OCI-LY3 (cell line): ENCODE results near the gene LSS.

ENCODE experiments used
- H2AFZ ChIP-seq: fragments of 200-600, 300-600 bp; shearing (Covaris generic); 2 replicates; pipeline ENCODE4 v1.6.0; 2014; ENCODE audit warnings: antibody characterized with exemption, low read depth, low read length
- H3K27ac ChIP-seq: fragments of 200-600, 300-600 bp; sonication (generic); 2 replicates; pipeline ENCODE4 v1.5.1; 2014; ENCODE audit warnings: mild to moderate bottlenecking, low read length, moderate library complexity, mixed read lengths
- H3K27me3 ChIP-seq: fragments of 200-600, 300-600 bp; sonication (generic); 2 replicates; pipeline ENCODE4 v1.6.1; 2014; ENCODE audit warnings: low read depth, low read length, mixed read lengths
- H3K36me3 ChIP-seq: fragments of 200-600, 300-600 bp; sonication (generic); replicated peaks from 2 replicates; pipeline ENCODE3; 2014; ENCODE audit warnings: low read depth, low read length, mixed read lengths
- H3K4me1 ChIP-seq: fragments of 300-600, 200-600 bp; sonication (generic); 2 replicates; pipeline ENCODE4 v1.6.1; 2014; ENCODE audit warnings: low read length, mixed read lengths
- H3K4me2 ChIP-seq: fragments of 200-600, 300-600 bp; sonication (generic); 2 replicates; pipeline ENCODE4 v1.6.1; 2014; ENCODE audit warnings: low read length, mixed read lengths
- H3K4me3 ChIP-seq: fragments of 300-600, 200-600 bp; sonication (generic); 2 replicates; pipeline ENCODE4 v1.5.1; 2014; ENCODE audit warnings: antibody characterized with exemption, mild to moderate bottlenecking, low read length, moderate library complexity
- H3K79me2 ChIP-seq: fragments of 300-600, 200-600 bp; shearing (Covaris generic); 2 replicates; pipeline ENCODE4 v1.6.1; 2014; ENCODE audit warnings: mild to moderate bottlenecking, low read length, mixed read lengths
- H3K9ac ChIP-seq: fragments of 300-600, 200-600 bp; shearing (Covaris generic); 2 replicates; pipeline ENCODE4 v1.6.0; 2014; ENCODE audit warnings: mild to moderate bottlenecking, low read length, moderate library complexity
- H3K9me3 ChIP-seq: fragments of 200-600, 300-600 bp; shearing (Covaris generic); 2 replicates; pipeline ENCODE4 v1.6.1; 2014; ENCODE audit warnings: low read length, mixed read lengths; ENCODE audit not compliant: insufficient read depth
- H4K20me1 ChIP-seq: fragments of 200-600, 300-600 bp; sonication (generic); 2 replicates; pipeline ENCODE4 v1.6.1; 2016; ENCODE audit warnings: low read length, mixed read lengths; ENCODE audit not compliant: insufficient read depth
- EZH2phosphoT487 ChIP-seq: fragments of 200-600 bp; shearing (Covaris generic); IDR thresholded peaks from 2 replicates; pipeline ENCODE4 v1.6.1; 2018; ENCODE audit warnings: antibody characterized with exemption, mixed run types, low read depth
- TF ChIP-seq, protein P1 (sequence below): fragments of 200-600, 300-600 bp; sonication (generic); IDR thresholded peaks from 2 replicates; pipeline ENCODE4 v1.5.1; 2014; ENCODE audit warnings: antibody characterized with exemption, low read length, low read depth

Gene LSS

DNA sequence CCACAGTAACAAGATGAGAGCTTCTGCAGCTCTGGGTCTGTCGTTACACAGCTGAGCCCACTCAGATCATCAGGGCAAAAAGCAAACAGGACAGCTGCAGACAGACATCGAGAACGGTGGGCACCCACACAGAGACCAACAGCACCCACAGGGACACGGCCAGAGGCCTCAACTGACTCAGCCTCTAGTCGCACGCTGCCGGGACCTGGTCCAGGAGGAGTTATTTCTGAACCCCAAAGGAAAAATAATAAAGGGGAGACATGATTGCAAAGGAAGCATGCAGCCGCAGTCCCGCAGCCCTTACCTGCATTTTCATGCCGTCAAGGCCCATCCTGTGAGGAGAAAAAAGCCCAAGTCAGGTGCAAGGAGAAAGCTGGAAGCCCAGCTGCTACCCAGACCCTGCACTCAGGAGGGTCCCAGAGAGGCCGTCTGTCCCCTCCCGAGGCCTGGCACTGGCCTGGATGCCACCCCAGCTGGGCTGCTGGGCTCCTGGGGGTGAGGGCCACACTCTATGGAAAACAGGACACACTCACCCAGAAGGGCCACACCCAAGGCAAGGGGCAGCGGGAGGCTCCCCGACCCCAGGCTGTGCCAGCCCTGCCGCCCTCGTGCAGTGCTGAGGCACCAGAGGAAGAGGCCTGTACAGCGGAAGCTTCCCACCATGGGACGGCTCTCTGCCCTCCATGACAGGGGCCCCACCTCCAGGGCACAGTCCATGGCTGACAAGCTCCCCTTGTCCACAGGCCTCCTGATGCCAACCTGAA is 15.7 kb downstream of the LSS start:
- Histone ChIP-seq H3K27ac (no peak overlapping the region), H3K4me2 (no peak overlapping the region), H4K20me1 (peaks cover 8% of the 10 kb centered on the region; the same call in 1 of the 2 replicates), H3K9me3 (no peaks in the 10 kb centered on the region), H3K4me1 (no peaks in the 10 kb centered on the region), H3K9ac (no peak overlapping the region), H3K27me3 (no peaks in the 10 kb centered on the region), H2AFZ (no peak overlapping the region), H3K79me2 (peaks cover 8% of the 10 kb centered on the region; the same call in 1 of the 2 replicates), H3K36me3 (peaks cover 11% of the 10 kb centered on the region), H3K4me3 (no peak overlapping the region)
- no peak for TF ChIP-seq EZH2phosphoT487
- TF ChIP-seq, protein P1, sequence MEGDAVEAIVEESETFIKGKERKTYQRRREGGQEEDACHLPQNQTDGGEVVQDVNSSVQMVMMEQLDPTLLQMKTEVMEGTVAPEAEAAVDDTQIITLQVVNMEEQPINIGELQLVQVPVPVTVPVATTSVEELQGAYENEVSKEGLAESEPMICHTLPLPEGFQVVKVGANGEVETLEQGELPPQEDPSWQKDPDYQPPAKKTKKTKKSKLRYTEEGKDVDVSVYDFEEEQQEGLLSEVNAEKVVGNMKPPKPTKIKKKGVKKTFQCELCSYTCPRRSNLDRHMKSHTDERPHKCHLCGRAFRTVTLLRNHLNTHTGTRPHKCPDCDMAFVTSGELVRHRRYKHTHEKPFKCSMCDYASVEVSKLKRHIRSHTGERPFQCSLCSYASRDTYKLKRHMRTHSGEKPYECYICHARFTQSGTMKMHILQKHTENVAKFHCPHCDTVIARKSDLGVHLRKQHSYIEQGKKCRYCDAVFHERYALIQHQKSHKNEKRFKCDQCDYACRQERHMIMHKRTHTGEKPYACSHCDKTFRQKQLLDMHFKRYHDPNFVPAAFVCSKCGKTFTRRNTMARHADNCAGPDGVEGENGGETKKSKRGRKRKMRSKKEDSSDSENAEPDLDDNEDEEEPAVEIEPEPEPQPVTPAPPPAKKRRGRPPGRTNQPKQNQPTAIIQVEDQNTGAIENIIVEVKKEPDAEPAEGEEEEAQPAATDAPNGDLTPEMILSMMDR, result no peak

DNA sequence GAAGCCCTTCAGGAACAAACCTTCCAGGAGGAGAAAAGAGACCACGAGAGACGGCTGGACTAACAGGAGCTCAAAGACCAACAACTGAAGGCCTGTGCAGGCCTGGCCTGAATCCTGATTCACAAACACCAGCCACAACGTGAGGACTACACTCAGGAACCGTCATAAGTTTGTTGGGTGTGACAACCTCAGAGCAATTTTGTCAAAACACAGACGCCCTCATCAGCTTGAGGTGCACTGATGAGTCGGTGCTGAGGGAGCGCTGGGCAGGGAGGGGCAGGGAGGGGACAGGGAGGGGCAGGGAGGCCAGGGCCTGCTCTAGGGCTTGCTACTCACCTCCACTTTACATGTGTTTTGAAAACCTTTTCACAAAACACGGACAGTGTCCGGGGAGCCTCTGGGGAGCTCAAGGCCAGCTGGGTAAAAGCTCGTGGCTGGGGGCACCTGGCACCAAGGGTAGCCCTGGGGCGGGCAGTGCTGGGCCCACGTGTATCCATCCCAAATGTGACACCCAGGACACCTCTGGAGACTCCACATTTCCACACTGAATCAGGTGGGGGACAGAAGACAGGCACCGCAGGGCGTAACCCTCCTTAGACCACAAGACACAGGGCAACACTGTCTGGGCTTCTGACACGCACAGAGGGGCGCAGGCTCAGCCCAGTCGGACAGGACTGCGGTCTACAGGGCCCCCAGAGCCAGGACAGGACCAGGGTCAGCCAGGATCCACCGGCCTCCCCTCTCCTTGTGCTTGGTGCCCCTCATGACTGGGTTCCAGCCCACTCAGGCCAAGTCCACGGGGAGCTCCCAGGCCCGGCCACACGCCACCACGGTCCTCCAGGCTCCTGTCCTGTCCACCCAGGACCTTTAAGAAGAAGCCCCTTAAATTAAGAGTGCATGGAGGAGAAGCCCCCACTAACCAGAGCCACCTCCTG is 16.5 kb downstream of the LSS start:
- Histone ChIP-seq H4K20me1 (peaks cover 5% of the 10 kb centered on the region; the same call in 1 of the 2 replicates), H3K4me2 (no peak overlapping the region), H3K9me3 (no peaks in the 10 kb centered on the region), H2AFZ (no peak overlapping the region), H3K4me1 (no peaks in the 10 kb centered on the region), H3K9ac (no peak overlapping the region), H3K36me3 (peaks cover 16% of the 10 kb centered on the region), H3K27me3 (no peaks in the 10 kb centered on the region), H3K4me3 (no peak overlapping the region), H3K79me2 (peaks cover 3% of the 10 kb centered on the region; the same call in 1 of the 2 replicates), H3K27ac (no peak overlapping the region)
- TF ChIP-seq EZH2phosphoT487, result no peak
- TF ChIP-seq, protein P1, result no peak

DNA sequence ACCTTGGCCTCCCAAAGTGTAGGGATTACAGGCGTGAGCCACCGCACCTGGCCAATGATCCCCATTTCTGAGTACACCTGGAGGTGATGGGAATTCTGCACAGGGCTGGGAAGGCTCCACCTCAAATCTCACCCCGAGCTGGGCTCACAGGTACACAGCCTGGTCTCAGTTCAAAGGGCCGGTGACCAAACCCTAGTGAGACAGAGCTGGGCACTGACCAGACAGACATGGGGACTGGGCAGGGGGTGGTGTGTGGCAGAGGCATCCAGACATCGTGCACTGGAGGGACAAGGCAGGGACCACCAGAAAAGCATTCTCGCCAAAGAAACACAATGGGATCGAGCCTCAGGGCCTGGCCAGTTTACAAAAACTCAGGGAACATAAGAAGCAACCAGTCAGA is 17.2 kb downstream of the LSS start:
- no peak overlapping the region for H2AFZ ChIP-seq
- H3K4me2 ChIP-seq, result no peak overlapping the region
- H3K79me2 ChIP-seq, result no peaks in the 10 kb centered on the region; the same call in 1 of the 2 replicates
- H3K4me3 ChIP-seq, result no peak overlapping the region
- H3K27me3 ChIP-seq, result no peaks in the 10 kb centered on the region
- no peaks in the 10 kb centered on the region for H3K9me3 ChIP-seq
- H3K4me1 ChIP-seq, result no peaks in the 10 kb centered on the region
- peaks cover 5% of the 10 kb centered on the region; the same call in 1 of the 2 replicates for H4K20me1 ChIP-seq
- no peak overlapping the region for H3K9ac ChIP-seq
- H3K27ac ChIP-seq, result no peak overlapping the region
- H3K36me3 ChIP-seq, result peaks cover 14% of the 10 kb centered on the region
- no peak for TF ChIP-seq EZH2phosphoT487
- TF ChIP-seq, protein P1, result no peak
